Upper lobe of right lung (tissue), 1 donor: ENCODE measurements around the gene TMEM51. TPM values are rescaled to one million over a fixed set of nuclear protein-coding genes. Genes with fewer than 3 reads are reported as not detected.
A peak's percentile ranks its signal among the peaks of the same experiment; 100 is the strongest.

Source experiments
- ATAC-seq: fragments of 200-7000 bp; cut with Tn5 transposase; one replicate; pipeline ENCODE4 v1.9.1; 2020; ENCODE audit warnings: mild to moderate bottlenecking, moderate library complexity
- DNase-seq: peaks from one replicate; pipeline ENCODE4 v3.0.0-alpha.2; 2020
- H3K27ac ChIP-seq: fragments of 200-600 bp; one replicate; pipeline ENCODE4 v1.8.0; 2022
- H3K27me3 ChIP-seq: fragments of 200-600 bp; one replicate; pipeline ENCODE4 v1.8.0; 2022; ENCODE audit warnings: mild to moderate bottlenecking
- H3K36me3 ChIP-seq: fragments of 200-600 bp; one replicate; pipeline ENCODE4 v1.8.0; 2022
- H3K4me1 ChIP-seq: fragments of 200-600 bp; one replicate; pipeline ENCODE4 v1.8.0; 2022
- H3K4me3 ChIP-seq: fragments of 200-600 bp; one replicate; pipeline ENCODE4 v1.8.0; 2022; ENCODE audit warnings: mild to moderate bottlenecking
- H3K9me3 ChIP-seq: fragments of 200-600 bp; one replicate; pipeline ENCODE4 v1.8.0; 2022
- intact Hi-C: fragments of 100-400 bp; cut with DNase I; formaldehyde crosslinking; loops from one replicate; pipeline ENCODE4 v1.11.0; 2022
- total RNA-seq: library from RNA; stranded (reverse); fragmentation: NEBNext Ultra II Directional; extraction: Animal tissue kit (Norgen Biotek cat#: 25700); gene quantifications from one replicate; pipeline ENCODE4 v1.2.1, GENCODE V29; 2021
- TF ChIP-seq, protein P1 (sequence below): fragments of 200-600 bp; IDR thresholded peaks from one replicate; pipeline ENCODE4 v1.8.0; 2022; ENCODE audit warnings: antibody characterized with exemption
- donor health status: DM: no; HTN: yes; CAD: no; lungs with severe emphysema.

Gene TMEM51
- total RNA-seq, 1 donor from 2014 or later: 14.7 TPM

DNA sequence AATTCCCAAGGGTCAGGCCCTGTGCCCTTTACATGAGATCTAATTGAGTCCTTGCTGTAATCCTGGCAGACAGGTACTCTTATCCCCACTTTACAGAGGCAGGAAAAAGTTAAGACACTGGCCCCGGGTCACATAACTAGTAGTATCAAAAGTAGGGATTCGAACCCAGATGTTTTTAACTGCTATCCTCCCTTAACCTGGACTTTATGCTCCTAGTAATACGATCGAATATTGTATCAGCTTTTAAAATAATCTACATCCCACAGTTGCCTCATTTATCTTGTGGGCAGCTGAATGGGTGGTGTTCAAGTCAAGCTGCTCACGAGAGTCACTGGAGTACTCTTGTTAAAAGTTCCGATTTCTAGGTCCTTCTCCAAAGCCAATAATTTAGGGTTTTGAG lies 25.5 kb upstream of the TMEM51 start:
- DNase-seq: no peak

DNA sequence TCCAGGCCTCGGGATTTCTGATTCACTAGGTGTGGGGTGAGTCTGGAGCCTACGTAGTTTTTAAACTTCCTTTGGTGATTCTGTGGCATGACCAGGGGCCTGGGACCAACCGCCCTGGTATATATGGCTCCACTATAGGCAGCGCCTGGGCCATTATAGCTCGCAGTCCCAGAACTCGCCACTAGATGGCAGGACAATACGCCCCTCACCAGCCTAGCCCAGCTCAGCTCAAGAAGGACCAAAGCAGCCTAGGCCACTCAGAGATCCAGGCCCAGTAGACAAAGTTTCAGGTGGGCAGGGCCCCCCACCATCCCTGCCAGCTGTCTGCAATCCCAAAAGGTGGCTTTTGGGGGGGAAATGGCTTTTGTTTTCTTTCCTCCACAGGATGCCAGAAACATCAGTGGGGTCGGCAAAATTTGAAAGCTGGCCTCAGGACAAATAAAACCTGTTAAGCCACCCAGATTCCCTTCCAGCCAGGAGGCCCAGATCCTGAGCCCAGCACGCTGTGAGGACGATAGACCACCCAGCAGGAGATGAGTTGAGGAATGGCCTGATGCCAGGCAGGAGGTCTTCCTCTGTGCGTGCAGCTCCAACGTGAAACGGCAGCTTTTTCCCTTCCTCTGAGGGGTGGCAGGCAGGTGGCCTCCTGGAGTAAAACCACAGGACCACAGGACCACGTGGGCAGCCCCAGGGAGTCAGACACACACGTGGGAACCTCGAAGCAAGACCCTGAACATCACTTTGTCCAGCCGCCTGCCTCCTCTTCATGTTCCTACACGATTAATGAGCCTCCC lies 24.8 kb upstream of the TMEM51 start:
- Histone ChIP-seq H3K36me3 (no peaks in the 10 kb centered on the region), H3K4me1 (no peaks in the 10 kb centered on the region), H3K4me3 (no peak overlapping the region), H3K9me3 (no peaks in the 10 kb centered on the region), H3K27me3 (no peaks in the 10 kb centered on the region), H3K27ac (no peak overlapping the region)
- peak; percentile 83 for DNase-seq
- TF ChIP-seq, protein P1, sequence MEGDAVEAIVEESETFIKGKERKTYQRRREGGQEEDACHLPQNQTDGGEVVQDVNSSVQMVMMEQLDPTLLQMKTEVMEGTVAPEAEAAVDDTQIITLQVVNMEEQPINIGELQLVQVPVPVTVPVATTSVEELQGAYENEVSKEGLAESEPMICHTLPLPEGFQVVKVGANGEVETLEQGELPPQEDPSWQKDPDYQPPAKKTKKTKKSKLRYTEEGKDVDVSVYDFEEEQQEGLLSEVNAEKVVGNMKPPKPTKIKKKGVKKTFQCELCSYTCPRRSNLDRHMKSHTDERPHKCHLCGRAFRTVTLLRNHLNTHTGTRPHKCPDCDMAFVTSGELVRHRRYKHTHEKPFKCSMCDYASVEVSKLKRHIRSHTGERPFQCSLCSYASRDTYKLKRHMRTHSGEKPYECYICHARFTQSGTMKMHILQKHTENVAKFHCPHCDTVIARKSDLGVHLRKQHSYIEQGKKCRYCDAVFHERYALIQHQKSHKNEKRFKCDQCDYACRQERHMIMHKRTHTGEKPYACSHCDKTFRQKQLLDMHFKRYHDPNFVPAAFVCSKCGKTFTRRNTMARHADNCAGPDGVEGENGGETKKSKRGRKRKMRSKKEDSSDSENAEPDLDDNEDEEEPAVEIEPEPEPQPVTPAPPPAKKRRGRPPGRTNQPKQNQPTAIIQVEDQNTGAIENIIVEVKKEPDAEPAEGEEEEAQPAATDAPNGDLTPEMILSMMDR: peak; percentile 92
- peak; percentile 97 for ATAC-seq
- intact Hi-C loops: loop anchor here (10.0 kb wide), 1 partner anchor 146 kb away; no protein-coding TSS in a partner anchor

More for the DNA sequence above, 25.5 kb upstream of the TMEM51 start:
- ATAC-seq: no peak
- H3K9me3 ChIP-seq: no peaks in the 10 kb centered on the region
- H3K4me1 ChIP-seq: no peaks in the 10 kb centered on the region
- H3K27me3 ChIP-seq: no peaks in the 10 kb centered on the region
- intact Hi-C loops: loop anchor here (10.0 kb wide), 1 partner anchor 147 kb away; no protein-coding TSS in a partner anchor
- H3K4me3 ChIP-seq: no peak overlapping the region
- no peaks in the 10 kb centered on the region for H3K36me3 ChIP-seq
- TF ChIP-seq, protein P1: no peak
- H3K27ac ChIP-seq: no peak overlapping the region

DNA sequence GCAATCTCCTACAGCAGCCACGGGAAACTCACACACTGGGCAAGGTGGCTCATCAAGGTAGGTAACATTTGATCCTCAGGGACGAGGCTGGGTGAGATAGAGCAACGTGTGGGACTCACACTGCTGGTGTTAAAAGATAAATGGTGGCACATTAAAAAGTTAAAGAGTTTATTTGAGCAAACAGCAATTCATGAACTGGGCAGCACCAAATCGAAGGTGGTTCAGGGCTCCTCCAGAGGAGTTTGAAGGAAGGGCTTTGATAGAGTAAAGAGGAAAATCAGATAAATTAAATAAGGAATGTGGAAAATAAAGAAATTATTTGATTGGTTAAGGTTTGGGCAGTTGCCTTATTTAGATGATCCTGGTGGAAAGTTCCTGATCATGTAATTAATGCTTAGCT lies 23.6 kb upstream of the TMEM51 start:
- H3K9me3 ChIP-seq: no peaks in the 10 kb centered on the region
- DNase-seq: no peak
- TF ChIP-seq, protein P1: no peak
- intact Hi-C loops: loop anchor here (10.0 kb wide), 2 partner anchors 145 to 175 kb away; no protein-coding TSS in a partner anchor
- H3K4me3 ChIP-seq: no peak overlapping the region
- no peak overlapping the region for H3K27ac ChIP-seq
- ATAC-seq: no peak
- H3K36me3 ChIP-seq: no peaks in the 10 kb centered on the region
- no peaks in the 10 kb centered on the region for H3K27me3 ChIP-seq
- no peaks in the 10 kb centered on the region for H3K4me1 ChIP-seq

DNA sequence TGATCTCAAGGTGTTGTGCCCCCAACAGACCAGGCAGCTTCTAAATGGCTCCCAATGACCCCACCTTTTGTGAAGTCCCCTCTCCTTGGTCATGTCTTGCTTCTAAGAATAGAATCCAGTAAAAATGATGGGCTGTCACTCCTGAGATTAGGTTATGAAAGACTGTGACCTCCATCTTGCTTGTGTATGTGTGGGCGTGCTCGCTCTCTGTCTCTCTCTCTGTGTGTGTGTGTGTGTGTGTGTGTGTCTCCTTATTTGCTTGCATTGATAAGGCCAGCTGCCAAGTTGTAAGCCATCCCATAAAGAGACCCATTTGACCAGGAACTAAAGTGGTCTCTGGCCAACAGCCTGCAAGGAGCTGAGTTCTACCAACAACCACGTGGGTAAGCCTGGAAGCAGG lies 22.9 kb upstream of the TMEM51 start:
- Histone ChIP-seq H3K4me3 (no peak overlapping the region), H3K4me1 (no peaks in the 10 kb centered on the region), H3K9me3 (no peaks in the 10 kb centered on the region), H3K36me3 (no peaks in the 10 kb centered on the region), H3K27ac (no peak overlapping the region), H3K27me3 (no peaks in the 10 kb centered on the region)
- intact Hi-C loops: loop anchor here (10.0 kb wide), 1 partner anchor 174 kb away; no protein-coding TSS in a partner anchor
- DNase-seq: no peak
- TF ChIP-seq, protein P1: no peak
- ATAC-seq: no peak

DNA sequence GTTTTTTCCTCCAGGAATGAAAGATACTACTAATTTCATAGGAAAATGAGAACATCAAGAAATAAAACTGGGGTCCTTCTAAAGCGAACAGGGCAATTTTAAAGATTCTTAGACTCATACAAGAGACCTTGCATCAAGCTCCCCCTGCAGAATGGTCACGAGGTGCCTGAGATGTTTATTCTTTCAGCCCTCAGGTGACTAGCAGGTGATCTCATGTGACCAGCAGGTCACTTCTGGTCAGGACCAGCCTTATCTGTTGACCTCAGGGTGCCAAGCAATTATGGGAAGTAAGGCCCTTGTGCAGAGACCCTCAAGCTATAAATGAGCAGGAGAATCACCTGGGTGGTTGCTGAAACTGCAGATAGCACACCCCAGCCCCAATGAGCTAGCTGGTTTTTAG lies 20.6 kb upstream of the TMEM51 start:
- H3K4me3 ChIP-seq: no peak overlapping the region
- no peaks in the 10 kb centered on the region for H3K36me3 ChIP-seq
- H3K9me3 ChIP-seq: no peaks in the 10 kb centered on the region
- H3K27me3 ChIP-seq: no peaks in the 10 kb centered on the region
- H3K27ac ChIP-seq: no peak overlapping the region
- no peak for ATAC-seq
- intact Hi-C loops: loop anchor here (10.0 kb wide), 1 partner anchor 172 kb away; no protein-coding TSS in a partner anchor
- TF ChIP-seq, protein P1: no peak
- DNase-seq: no peak
- H3K4me1 ChIP-seq: no peaks in the 10 kb centered on the region
